Skin epidermis (tissue), 12 donors: ENCODE results near the gene TUBA8.
A peak's percentile ranks its signal among the peaks of the same experiment; 100 is the strongest.
"Not testable (repeated sequence)": the region's sequence is repeated elsewhere in the genome, so short reads cannot be mapped to it uniquely, and the experiment has no call there.

Experiments used
- H3K27ac ChIP-seq, 21 experiments: fragments of 200-600 bp; sonication (generic) in 11 of 21; one replicate each; pipeline ENCODE4 v1.5.0; 2020; ENCODE audit warnings: mild to moderate bottlenecking in 3 of 21, inconsistent platforms in 2 of 21, moderate library complexity in 2 of 21
- H3K4me3 ChIP-seq, 7 experiments: fragments of 200-600 bp; sonication (generic) in 2 of 7; one replicate each; pipeline ENCODE4 v1.5.0; 2020; ENCODE audit warnings: inconsistent platforms in 2 of 7, mild to moderate bottlenecking in 2 of 7, moderate library complexity in 1 of 7

Gene TUBA8

GRCh38 chr22:18101536-18101935 lies 9.1 kb upstream of the TUBA8 start:
- Histone ChIP-seq H3K27ac (no peak overlapping the region), H3K4me3 (no peak overlapping the region)

DNA sequence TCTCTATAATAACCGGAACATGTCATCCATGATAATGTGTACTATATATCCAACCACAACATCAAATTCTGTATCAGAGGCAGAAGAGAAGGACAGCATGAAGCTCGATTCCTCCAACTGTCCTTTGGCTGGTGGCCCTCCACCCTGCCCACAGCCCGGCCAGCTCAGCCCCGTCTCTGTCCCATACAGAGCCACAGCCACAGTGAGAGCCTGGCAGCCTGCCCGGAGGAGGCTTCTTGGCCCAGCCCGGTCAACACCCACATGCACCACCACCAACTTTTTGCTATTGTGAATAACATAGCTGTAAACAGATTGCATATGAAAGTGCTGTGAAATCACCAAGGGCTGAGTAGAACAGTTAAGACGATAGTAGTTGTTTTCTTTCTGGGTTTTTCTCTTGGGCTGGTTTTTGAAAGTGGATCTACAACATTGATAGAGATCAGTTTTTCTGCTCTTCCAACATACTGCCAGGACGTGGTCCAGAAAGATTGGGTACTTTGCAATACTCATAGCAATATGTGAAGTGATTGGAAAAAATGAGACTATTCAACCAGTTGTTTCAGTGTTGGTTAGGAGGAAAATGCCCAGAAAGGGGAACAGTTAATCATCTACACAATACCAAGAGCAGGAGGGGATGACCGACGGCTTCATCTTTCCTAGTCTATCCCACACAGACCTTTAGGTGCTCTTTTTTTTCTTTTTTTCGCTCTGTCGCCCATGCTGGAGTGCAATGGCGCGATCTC lies 6.9 kb upstream of the TUBA8 start:
- no peak overlapping the region for H3K4me3 ChIP-seq
- H3K27ac ChIP-seq, result no peak overlapping the region

- no peak overlapping the region for H3K4me3 ChIP-seq
Measured at GRCh38 chr22:18104566-18104965, 6.0 kb upstream of the TUBA8 start.

GRCh38 chr22:18105981-18106380 lies 4.6 kb upstream of the TUBA8 start:
- not testable (repeated sequence) for H3K4me3 ChIP-seq, H3K27ac ChIP-seq

More at GRCh38 chr22:18104566-18104965, 6.0 kb upstream of the TUBA8 start:
- no peak overlapping the region for H3K27ac ChIP-seq

DNA sequence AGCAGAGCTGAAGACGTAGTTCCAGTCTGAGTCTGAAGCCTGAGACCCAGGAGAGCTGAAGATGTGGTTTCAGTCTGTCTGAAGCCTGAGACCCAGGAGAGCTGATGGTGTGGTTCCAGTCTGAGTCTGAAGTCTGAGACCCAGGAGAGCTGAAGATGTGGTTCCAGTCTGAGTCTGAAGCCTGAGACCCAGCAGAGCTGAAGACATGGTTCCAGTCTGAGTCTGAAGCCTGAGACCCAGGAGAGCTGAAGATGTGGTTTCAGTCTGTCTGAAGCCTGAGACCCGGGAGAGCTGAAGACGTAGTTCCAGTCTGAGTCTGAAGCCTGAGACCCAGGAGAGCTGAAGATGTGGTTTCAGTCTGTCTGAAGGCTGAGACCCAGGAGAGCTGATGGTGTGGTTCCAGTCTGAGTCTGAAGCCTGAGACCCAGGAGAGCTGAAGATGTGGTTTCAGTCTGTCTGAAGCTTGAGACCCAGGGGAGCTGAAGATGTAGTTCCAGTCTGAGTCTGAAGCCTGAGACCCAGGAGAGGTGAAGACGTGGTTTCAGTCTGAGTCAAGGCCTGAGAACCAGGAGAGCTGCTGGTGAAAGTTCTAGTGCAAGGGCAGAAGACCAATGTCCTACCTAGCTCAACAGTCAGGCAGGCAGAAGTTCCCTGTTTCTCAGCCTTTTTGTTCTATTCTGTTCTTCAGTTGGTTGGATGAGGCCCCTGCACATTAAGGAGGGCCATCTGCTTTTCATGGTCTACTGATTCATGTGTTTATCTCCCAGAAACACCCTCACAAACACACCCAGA lies 3.9 kb upstream of the TUBA8 start:
- H3K4me3 ChIP-seq, result not testable (repeated sequence)

DNA sequence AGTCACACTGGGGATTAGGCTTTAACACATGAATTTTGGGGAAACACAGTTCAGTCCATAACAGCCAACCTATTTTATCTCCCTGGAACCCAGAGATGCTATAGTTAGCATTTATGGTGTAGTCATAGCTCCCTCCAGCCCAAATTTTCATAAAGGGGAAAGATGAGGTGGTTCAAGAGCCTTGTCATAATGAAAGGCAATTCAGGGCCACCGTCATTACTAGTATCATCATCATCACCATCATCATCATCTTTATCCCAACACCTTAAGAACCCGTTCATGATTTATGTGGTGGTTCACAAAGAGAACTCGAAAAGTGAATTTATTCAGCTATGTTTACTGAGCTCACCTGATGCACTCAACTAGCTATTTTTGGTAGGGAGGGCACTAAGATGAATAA lies 2.4 kb upstream of the TUBA8 start:
- no peak overlapping the region for H3K4me3 ChIP-seq
- no peak overlapping the region for H3K27ac ChIP-seq

More for the DNA sequence above, 3.9 kb upstream of the TUBA8 start:
- H3K27ac ChIP-seq, result not testable (repeated sequence)

- peak overlapping the region in 3 of 7 experiments; percentile 28 to 42 (median 38) for H3K4me3 ChIP-seq
- H3K27ac ChIP-seq, result no peak overlapping the region
Measured at GRCh38 chr22:18109410-18110193, 1.0 kb upstream of the TUBA8 start.

- Histone ChIP-seq H3K27ac (peak overlapping the region in 1 of 21 experiments; percentile 10), H3K4me3 (peak overlapping the region; percentile 22 to 49 (median 31))
Measured at GRCh38 chr22:18110954-18111758, 547 bp downstream of the TUBA8 start.

- no peak overlapping the region for H3K27ac ChIP-seq
Measured at GRCh38 chr22:18111759-18112330, 1.2 kb downstream of the TUBA8 start.

DNA sequence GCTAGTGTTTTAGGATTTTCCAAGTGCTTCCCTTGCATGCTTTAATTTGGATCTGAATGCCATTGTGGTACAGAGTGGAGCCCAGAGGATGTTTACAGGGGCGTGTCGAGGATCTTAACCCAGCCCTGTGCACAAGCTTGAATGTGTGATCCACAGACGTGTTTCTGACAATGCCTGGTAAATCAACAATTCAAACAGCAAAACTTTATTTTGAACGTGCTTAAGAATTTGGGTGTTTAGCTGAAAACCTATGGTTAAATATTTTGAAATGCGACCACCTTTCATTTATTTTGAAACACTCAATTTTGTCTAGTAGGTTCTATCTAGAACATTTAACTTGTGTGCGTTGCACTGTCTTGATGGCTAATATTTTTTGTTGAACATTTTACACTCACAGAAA lies 1.8 kb downstream of the TUBA8 start:
- no peak overlapping the region for H3K4me3 ChIP-seq

More at GRCh38 chr22:18111759-18112330, 1.2 kb downstream of the TUBA8 start:
- peak overlapping the region in 2 of 7 experiments; percentile 28 to 49 for H3K4me3 ChIP-seq

GRCh38 chr22:18113680-18114394 lies 3.2 kb downstream of the TUBA8 start:
- Histone ChIP-seq H3K4me3 (no peak overlapping the region), H3K27ac (no peak overlapping the region)

More for the DNA sequence above, 1.8 kb downstream of the TUBA8 start:
- H3K27ac ChIP-seq, result no peak overlapping the region

DNA sequence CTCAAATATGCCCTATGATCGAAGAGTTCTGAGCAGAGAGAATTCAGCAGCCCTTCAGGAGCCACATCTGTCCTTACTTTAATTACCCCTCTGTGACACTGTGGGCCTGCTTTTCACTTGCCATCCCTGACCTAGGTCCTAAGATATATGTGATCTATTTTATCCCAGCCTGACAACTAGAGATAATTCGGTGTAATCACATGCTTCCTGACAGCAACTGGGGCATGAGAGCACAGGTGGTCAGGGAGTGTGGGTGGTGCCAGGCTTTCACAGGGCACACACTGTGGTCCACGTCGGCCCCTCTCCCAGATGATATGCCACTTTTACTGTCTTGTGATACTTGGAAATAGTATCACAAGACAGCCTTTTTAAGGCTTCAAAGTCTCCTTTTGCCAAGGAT lies 3.9 kb downstream of the TUBA8 start:
- H3K4me3 ChIP-seq, result no peak overlapping the region
- H3K27ac ChIP-seq, result no peak overlapping the region

DNA sequence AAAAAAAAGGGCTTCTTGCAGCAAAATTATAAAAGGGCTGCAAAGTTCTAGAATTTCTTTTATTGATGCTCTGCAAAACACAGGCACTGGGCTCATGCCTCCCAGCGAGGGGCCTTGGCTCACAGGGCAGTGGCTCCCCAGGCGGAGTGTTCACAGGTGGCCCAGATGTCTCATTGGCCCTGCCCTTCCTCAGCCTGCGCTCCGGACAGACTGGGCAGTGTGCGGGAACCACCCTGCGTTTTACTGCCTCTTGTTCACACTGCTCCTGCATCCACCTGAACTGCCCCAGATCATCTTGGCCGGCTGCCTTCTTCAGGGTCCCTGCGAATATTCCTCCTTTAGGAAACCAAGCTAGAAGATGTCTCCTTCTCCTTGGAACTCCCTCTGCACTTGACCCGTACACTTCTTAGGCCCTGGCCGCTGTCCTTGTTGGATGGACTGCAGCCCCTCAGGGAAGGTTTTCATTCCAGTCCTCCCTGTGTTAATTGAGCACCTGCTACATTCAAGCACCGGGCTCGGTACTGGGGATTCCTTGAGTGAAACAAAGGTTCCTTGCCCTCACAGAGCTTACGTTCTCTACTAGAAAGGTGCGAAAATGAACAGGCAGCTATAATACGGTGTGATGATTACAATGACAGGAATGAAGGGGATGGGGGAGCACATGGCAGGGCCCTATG lies 4.5 kb downstream of the TUBA8 start:
- no peak overlapping the region for H3K27ac ChIP-seq
- no peak overlapping the region for H3K4me3 ChIP-seq

- Histone ChIP-seq H3K27ac (no peak overlapping the region), H3K4me3 (no peak overlapping the region)
Measured at GRCh38 chr22:18115906-18116371, 5.3 kb downstream of the TUBA8 start.

DNA sequence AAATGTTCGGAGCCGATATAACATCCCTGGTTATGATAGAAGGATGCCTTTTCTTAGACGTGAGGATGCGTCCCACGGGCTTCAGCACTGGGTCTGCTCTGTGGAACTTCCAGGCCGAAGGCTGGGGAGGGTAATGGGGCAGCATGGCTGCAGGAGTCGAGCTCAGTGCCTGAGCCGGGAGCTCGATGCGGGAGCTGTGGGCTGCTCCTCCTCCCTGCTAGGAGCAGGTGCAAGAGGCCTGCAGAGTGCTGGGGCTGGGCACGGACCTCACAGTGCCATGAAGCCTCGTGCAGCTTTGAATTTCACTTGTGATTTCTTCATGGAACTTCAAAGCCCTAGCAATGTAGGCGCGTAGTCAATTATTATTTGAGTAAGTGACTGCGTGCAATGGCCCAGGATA lies 6.0 kb downstream of the TUBA8 start:
- H3K27ac ChIP-seq, result no peak overlapping the region

GRCh38 chr22:18118345-18118915 lies 7.8 kb downstream of the TUBA8 start:
- H3K27ac ChIP-seq, result no peak overlapping the region
- H3K4me3 ChIP-seq, result no peak overlapping the region

More for the DNA sequence above, 6.0 kb downstream of the TUBA8 start:
- H3K4me3 ChIP-seq, result no peak overlapping the region

GRCh38 chr22:18119409-18120110 lies 9.0 kb downstream of the TUBA8 start:
- no peak overlapping the region for H3K27ac ChIP-seq
- H3K4me3 ChIP-seq, result no peak overlapping the region
